Ectodermal cell (in vitro differentiated cells): ENCODE measurements around the gene MGME1.
"Not testable (repeated sequence)": the region's sequence is repeated elsewhere in the genome, so short reads cannot be mapped to it uniquely, and the experiment has no call there.

ENCODE experiments used
- H3K27ac ChIP-seq: 2 replicates; pipeline ENCODE4 v1.7.0; 2013; ENCODE audit warnings: mild to moderate bottlenecking, low read depth, low read length; ENCODE audit not compliant: insufficient read depth, poor library complexity, severe bottlenecking
- H3K27me3 ChIP-seq: 2 replicates; pipeline ENCODE4 v1.7.0; 2013; ENCODE audit warnings: mild to moderate bottlenecking, low read length; ENCODE audit not compliant: insufficient read depth, control insufficient read depth, poor library complexity, severe bottlenecking
- H3K36me3 ChIP-seq: one replicate; pipeline ENCODE4 v1.7.0; 2013; ENCODE audit warnings: low read length; ENCODE audit not compliant: control insufficient read depth, insufficient read depth
- H3K4me1 ChIP-seq: one replicate; pipeline ENCODE4 v1.7.0; 2013; ENCODE audit warnings: low read length; ENCODE audit not compliant: control insufficient read depth, insufficient read depth
- H3K4me3 ChIP-seq: 2 replicates; pipeline ENCODE4 v1.7.0; 2013; ENCODE audit warnings: low read depth, low read length, control low read depth; ENCODE audit not compliant: insufficient read depth
- H3K9me3 ChIP-seq: 2 replicates; pipeline ENCODE4 v1.7.0; 2013; ENCODE audit warnings: mild to moderate bottlenecking, low read length, moderate library complexity; ENCODE audit not compliant: control insufficient read depth
- WGBS, 2 experiments: methylation state at CpG; one replicate each; pipeline ENCODE4 v1.1.7; 2013; ENCODE audit warnings: missing lambda C conversion rate in 2 of 2; 5-methylcytosine and 5-hydroxymethylcytosine counted together

MGME1 gene

DNA sequence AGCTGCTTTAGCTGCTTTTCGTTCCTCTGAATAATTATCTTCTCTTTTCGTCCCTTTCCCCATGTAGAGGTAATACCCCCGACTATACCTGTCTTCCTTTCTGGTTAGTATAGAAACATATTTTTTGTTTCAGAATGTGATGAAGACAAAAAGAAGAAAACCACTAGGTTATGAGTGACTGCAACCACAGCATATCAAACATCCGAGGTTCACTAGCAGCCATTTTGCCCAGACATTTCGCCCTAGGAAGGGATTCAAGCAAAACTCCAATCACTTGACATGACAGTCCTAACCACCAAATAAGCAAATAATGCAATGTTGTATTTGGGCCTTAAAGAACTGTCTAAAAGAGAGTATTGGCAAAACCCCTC is 9.6 kb upstream of the MGME1 start:
- Histone ChIP-seq H3K9me3 (no peaks in the 10 kb centered on the region), H3K27me3 (no peaks in the 10 kb centered on the region), H3K4me1 (peaks cover 12% of the 10 kb centered on the region), H3K4me3 (no peak overlapping the region), H3K36me3 (peaks cover 12% of the 10 kb centered on the region), H3K27ac (no peak overlapping the region)
- WGBS, 2 experiments = 92 to 94% methylated on average over 4 to 5 of the region's 5 CpGs

DNA sequence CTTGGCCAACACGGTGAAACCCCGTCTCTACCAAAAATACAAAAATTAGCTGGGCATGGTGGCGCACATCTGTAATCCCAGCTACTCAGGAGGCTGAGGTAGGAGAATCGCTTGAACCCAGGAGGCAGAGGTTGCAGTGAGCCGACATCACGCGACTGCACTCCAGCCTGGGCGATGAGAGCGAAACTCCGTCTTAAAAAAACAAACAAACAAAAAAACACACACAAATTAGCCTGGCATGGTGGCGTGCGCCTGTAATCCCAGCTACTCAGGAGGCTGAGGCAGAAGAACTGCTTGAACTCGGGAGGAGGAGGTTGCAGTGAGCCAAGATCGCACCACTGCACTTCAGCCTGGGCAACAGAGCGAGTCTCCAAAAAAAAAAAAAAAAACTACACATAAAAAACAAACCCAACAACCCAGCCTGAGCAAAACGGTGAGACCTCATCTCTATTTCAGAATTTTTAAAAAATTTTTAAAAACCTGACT is 8.4 kb upstream of the MGME1 start:
- peaks cover 16% of the 10 kb centered on the region for H3K4me1 ChIP-seq
- H3K4me3 ChIP-seq, H3K9me3 ChIP-seq, H3K36me3 ChIP-seq, H3K27me3 ChIP-seq, H3K27ac ChIP-seq: not testable (repeated sequence)
- WGBS, 2 experiments = 89 to 93% methylated on average over 16 of the region's 16 CpGs

DNA sequence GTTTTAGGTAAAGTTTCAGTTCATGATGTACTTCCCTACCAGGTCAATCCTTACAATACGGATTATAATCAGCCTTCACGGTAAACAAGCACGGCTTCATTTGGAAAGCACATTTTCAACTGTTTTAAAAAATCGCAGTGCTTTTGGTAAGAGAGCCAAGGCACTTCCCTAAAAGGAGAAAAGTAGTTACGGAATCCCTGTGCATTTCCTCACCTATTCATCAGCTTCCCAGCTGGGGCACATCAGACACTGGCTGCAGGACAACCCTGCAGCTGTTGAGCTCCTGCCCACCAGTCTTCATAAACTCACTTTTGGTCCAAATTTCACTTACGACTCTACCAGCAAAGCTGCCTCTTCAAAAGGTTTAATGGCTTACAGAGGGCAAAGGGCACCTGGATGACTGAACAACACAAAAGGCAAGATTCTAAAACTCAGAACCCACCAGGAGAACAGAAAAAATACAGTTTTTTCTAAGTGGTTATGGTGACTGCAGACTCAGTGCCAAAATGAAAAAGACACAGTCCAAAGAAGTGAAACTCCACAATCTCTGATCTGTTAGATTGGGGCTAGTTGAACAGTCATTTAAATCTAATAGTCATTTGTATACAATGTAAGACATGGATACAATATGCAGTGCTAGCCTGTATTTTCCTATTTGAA is 7.8 kb upstream of the MGME1 start:
- Histone ChIP-seq H3K27ac (no peak overlapping the region), H3K27me3 (no peaks in the 10 kb centered on the region), H3K36me3 (peaks cover 6% of the 10 kb centered on the region), H3K9me3 (no peaks in the 10 kb centered on the region), H3K4me1 (peaks cover 21% of the 10 kb centered on the region), H3K4me3 (no peak overlapping the region)
- 85 to 86% methylated on average over 6 of the region's 6 CpGs for WGBS, 2 experiments

DNA sequence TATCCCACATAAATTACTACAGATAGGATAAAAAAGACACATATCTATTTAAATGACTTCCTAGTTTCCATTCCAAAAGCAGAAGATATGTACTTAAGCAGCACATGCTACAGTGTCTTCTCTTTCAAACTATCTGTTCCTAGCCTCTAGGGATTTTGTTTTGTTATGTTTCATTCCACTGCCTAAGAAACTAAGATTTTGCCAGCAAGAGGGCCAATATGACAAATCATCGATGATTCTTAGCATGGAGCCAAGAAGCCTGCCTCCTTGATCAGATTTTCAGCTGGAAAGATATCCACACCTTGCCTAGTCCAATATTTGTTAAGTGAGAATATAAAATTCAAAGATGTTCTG is 7.3 kb upstream of the MGME1 start:
- H3K27ac ChIP-seq = no peak overlapping the region
- H3K36me3 ChIP-seq = peaks cover under 1% of the 10 kb centered on the region
- no peaks in the 10 kb centered on the region for H3K9me3 ChIP-seq
- WGBS, 2 experiments = 94 to 100% methylated on average over 1 of the region's 1 CpG
- H3K4me3 ChIP-seq = no peak overlapping the region
- no peaks in the 10 kb centered on the region for H3K27me3 ChIP-seq
- peaks cover 23% of the 10 kb centered on the region for H3K4me1 ChIP-seq

DNA sequence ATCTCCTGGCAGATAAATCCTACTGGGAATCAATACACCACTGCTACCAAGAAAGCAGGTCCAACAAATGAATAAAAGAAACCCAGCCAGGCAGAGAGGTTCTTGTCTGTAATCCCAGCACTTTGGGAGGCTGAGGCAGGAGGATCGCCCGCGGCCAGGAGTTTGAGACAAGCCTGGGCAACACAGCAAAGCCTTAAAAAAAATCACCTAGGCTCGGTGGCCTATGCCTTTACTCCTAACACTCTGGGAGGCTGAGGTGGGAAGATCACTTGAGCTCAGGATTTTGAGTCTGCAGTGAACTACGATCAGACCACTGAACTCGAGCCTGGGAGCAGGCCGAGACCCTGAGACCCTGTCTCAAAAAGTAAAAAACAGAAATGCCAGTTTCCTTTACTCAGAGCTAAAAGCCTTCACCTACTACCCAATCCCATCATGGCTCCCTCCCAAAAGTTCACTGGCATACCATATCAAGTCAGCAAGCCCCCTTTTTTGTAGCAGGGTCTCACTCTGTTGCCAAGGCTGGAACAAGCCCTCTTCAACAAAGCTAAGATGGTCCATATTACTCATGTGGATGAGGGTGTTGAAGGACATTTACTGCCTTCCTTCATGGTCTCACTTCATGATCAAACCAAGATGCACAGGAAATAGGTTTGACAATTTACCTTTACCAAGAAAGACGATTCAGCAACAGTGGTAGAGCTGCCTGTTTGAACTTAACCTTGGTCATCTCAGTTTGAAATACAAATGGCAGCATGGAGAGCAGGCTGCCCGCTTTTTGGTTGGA is 5.5 kb upstream of the MGME1 start:
- WGBS, 2 experiments = 72 to 79% methylated on average over 9 of the region's 9 CpGs
- no peak overlapping the region for H3K4me3 ChIP-seq
- H3K27me3 ChIP-seq = no peaks in the 10 kb centered on the region
- no peaks in the 10 kb centered on the region for H3K36me3 ChIP-seq
- H3K4me1 ChIP-seq = peaks cover 23% of the 10 kb centered on the region
- H3K27ac ChIP-seq = no peak overlapping the region
- H3K9me3 ChIP-seq = no peaks in the 10 kb centered on the region

DNA sequence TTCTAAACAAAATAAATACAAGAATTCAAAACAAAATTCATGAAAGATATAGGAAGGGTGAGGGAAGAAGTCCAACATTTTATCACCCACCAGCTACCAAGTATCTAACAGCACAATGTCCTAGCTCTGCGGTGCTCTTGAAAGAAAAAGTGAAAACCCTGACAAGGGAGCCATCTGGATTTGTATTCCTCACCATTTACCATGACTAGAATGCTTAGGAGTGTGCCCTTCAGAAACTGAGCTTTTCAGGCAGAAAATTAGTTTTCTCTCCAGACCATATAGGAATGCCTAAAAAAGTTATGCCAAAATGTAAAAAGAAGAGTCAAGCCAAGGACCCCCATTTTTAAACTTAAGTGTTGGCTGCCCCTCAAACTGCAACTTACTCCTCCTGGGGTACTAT is 4.7 kb upstream of the MGME1 start:
- Histone ChIP-seq H3K27me3 (no peaks in the 10 kb centered on the region), H3K4me1 (peaks cover 23% of the 10 kb centered on the region), H3K9me3 (no peaks in the 10 kb centered on the region), H3K4me3 (no peak overlapping the region), H3K27ac (no peak overlapping the region), H3K36me3 (no peaks in the 10 kb centered on the region)
- WGBS, 2 experiments = 84 to 85% methylated on average over 1 of the region's 1 CpG

DNA sequence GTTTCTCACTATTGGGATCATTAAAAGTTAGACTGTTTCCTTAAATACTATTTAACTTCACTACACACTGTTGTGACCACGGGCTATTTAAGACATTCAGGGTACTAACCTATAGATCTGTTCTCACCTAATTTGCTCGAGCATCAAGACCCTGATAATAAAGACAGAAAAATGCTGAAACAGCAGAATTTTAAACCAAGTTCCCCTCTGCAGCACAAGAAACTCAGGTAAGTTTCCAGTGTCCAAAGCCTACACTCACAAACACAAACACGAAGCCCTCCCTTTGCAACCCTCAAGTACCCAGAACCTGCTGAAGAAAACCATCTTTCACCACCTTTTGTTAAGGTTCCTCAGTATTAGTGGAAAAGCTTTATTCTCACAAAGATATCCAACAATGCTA is 4.2 kb upstream of the MGME1 start:
- Histone ChIP-seq H3K27me3 (no peaks in the 10 kb centered on the region), H3K4me3 (peak overlapping the region; percentile 98), H3K9me3 (no peaks in the 10 kb centered on the region), H3K4me1 (peaks cover 23% of the 10 kb centered on the region), H3K27ac (no peak overlapping the region), H3K36me3 (no peaks in the 10 kb centered on the region)
- WGBS, 2 experiments = 54 to 63% methylated on average over 3 of the region's 3 CpGs

DNA sequence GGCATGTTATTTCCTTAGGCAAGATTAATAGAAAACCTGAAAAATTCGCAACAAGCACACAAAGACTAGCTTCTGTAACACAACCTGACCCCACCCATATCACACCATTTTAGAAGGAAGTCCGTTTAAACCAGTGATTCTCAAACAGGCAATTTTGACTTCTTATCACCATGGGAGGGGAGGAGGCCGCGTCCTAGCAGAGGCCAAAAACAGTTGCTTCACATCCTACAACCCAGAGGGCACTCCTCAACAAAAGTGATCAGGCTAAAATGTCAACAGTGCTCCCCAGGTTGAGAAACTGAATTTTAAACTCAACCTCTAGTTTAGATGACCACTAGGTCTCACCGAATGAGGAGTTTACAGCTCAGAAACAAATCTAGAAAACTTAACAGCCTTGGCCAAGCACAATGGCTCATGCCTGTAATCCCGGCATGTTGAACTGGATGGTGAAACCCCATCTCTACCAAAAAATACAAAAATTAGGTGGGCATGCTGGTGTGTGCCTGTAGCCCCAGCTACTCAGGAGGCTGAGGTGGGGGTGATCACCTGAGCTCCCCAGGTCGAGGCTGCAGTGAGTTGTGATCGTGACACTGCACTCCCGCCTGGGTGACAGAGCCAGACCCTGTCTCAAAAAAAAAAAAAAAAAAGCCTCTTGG is 3.6 kb upstream of the MGME1 start:
- no peaks in the 10 kb centered on the region for H3K27me3 ChIP-seq
- H3K4me1 ChIP-seq = peaks cover 23% of the 10 kb centered on the region
- H3K4me3 ChIP-seq = peak overlapping the region; percentile 98
- no peak overlapping the region for H3K27ac ChIP-seq
- 37 to 44% methylated on average over 9 of the region's 9 CpGs for WGBS, 2 experiments
- H3K36me3 ChIP-seq = no peaks in the 10 kb centered on the region
- no peaks in the 10 kb centered on the region for H3K9me3 ChIP-seq

DNA sequence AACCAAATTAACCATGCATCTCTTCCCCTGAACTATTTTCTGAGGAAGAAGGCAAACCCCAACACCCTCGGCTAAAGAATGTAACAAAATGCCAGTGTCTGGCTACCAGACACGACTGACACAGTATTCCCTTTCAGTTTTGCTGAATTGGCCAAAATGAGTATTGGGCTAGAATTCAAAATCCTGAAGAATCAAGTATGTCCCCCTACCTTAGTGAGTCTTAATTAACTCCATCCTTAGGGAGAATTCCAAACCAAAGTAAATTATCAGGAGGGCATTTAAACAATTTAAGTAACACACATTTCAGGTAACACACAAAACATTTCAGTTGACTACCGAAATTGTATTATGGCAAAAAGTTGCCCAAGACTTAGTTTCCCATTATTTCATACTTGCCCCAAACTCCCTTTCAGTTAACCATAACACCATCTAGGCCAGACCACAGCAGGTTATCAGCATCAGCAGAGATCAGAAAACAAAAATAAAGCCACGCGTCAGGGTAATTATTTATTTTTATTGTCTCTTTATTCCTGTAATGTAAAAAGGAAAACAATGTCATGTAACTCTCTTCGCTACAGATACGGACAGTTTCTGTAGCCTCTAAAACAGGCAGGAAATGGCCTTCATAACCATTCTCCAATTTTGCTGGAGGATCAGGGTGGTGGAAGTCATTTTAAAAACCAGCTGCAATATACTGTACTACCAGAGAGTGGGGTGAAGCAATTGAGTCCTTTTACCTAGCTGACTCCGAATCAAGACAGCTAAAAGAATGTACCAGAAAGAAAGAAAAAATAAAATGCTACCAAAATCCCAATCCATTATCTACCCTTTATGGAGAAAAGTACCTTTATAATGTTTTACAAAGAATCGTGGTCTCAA is 2.1 kb upstream of the MGME1 start:
- Histone ChIP-seq H3K27ac (no peak overlapping the region), H3K36me3 (no peaks in the 10 kb centered on the region), H3K4me3 (peak overlapping the region; percentile 98), H3K9me3 (no peaks in the 10 kb centered on the region), H3K4me1 (peaks cover 11% of the 10 kb centered on the region), H3K27me3 (no peaks in the 10 kb centered on the region)
- WGBS, 2 experiments = 5 to 6% methylated on average over 4 to 5 of the region's 9 CpGs
